NCI-H2196 treated with DMSO at 0.1 percent for 48 hours (cell line): ENCODE measurements around the gene FGFR3.
A peak's percentile ranks its signal among the peaks of the same experiment; 100 is the strongest.
"Not testable (repeated sequence)": the region's sequence is repeated elsewhere in the genome, so short reads cannot be mapped to it uniquely, and the experiment has no call there.

ENCODE experiments used
- DNase-seq: peaks from one replicate; lab custom pipeline; 2025; ENCODE audit not compliant: unreplicated experiment; lab: John Stamatoyannopoulos, UW

The FGFR3 gene

GRCh38 chr4:1841201-1841886 is 48.3 kb downstream of the FGFR3 start:
- DNase-seq: no peak

- DNase-seq: no peak
Measured at GRCh38 chr4:1841887-1842210, 48.8 kb downstream of the FGFR3 start.

- no peak for DNase-seq
Measured at GRCh38 chr4:1842339-1842895, 49.3 kb downstream of the FGFR3 start.

GRCh38 chr4:1842993-1843448 is 49.9 kb downstream of the FGFR3 start:
- DNase-seq: no peak

GRCh38 chr4:1843852-1844251 is 50.8 kb downstream of the FGFR3 start:
- no peak for DNase-seq

GRCh38 chr4:1844618-1845017 is 51.5 kb downstream of the FGFR3 start:
- not testable (repeated sequence) for DNase-seq

GRCh38 chr4:1846580-1846979 is 53.5 kb downstream of the FGFR3 start:
- no peak for DNase-seq

GRCh38 chr4:1850276-1850675 is 57.2 kb downstream of the FGFR3 start:
- no peak for DNase-seq

- no peak for DNase-seq
Measured at GRCh38 chr4:1851160-1851559, 58.1 kb downstream of the FGFR3 start.

GRCh38 chr4:1851575-1852410 is 58.7 kb downstream of the FGFR3 start:
- DNase-seq: no peak

- no peak for DNase-seq
Measured at GRCh38 chr4:1852904-1853623, 60.0 kb downstream of the FGFR3 start.

GRCh38 chr4:1854752-1855151 is 61.7 kb downstream of the FGFR3 start:
- DNase-seq: no peak

- DNase-seq: no peak
Measured at GRCh38 chr4:1855333-1856070, 62.4 kb downstream of the FGFR3 start.

- DNase-seq: peak; percentile 85
Measured at GRCh38 chr4:1856071-1856942, 63.2 kb downstream of the FGFR3 start, which contains the start of gene LETM1. Gene LETM1 (minus strand): TSS chr4:1856156. CDS start chr4:1855950, 206 bp downstream.

GRCh38 chr4:1856943-1857699 is 64.0 kb downstream of the FGFR3 start:
- no peak for DNase-seq

GRCh38 chr4:1857931-1858330 is 64.8 kb downstream of the FGFR3 start:
- no peak for DNase-seq
